ENCODE data around the gene RXRB. TPM values are rescaled to one million over a fixed set of nuclear protein-coding genes. Genes with fewer than 3 reads are reported as not detected.

Gene RXRB
- total and polyA plus RNA-seq, 2 of the 8 experiments (the other 6 are each of a cell fraction or from before 2014, with no cell fraction given): 13.0 to 18.1 TPM

DNA sequence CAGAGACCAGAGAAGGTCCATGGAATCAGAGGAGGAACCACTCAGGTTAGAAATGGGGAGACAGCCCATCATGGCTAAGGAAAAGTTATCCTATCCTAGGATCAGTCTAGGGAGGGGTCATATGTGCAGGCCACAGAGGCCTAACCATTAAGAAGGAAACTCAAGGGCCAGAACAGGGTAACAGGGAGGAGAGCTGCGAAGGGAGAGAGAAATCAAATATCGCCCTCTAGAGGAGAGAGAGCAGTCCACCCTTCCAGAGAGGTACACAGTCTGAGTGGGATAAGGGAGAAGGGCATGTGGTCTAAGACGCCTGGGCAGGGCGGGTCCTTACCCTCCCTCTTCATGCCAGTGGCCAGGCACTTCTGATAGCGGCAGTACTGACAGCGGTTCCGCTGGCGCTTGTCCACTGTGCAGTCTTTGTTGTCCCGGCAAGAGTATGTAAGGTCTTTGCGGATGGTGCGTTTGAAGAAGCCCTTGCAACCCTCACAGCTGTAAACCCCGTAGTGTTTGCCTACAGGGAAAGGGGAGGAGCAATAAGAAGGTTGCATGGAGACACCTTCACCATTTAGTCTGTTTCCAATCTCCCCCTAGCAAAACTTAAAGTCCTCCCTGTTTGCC, 2.9 kb downstream of the RXRB start (continued):
- TF ChIP-seq CHD7 (IDR thresholded peaks at IDR 0.05; ENCODE audit: insufficient replicate concordance, low read length) (no peak), JUND (IDR thresholded peaks at IDR 0.05; ENCODE audit: low read length) (no peak), PHF8 (conservative IDR thresholded peaks at IDR 0.05; ENCODE audit: low read depth, low read length) (no peak), ZNF274 (IDR thresholded peaks at IDR 0.05; ENCODE audit: borderline replicate concordance, extremely low read depth, low read length) (no peak), SIX5 (IDR thresholded peaks at IDR 0.05; ENCODE audit: low read depth, low read length) (no peak), SP2 (IDR thresholded peaks at IDR 0.05; ENCODE audit: low read length) (no peak), TEAD4 (IDR thresholded peaks at IDR 0.05; ENCODE audit: low read depth, low read length) (no peak), ASH2L (IDR thresholded peaks at IDR 0.05; ENCODE audit: low read length) (no peak), KDM1A (IDR thresholded peaks at IDR 0.05; ENCODE audit: borderline replicate concordance, low read length) (no peak), TAF1 (IDR thresholded peaks at IDR 0.05; ENCODE audit: low read depth, low read length) (no peak), TBP (IDR thresholded peaks at IDR 0.05; ENCODE audit: low read depth, low read length) (no peak), SP1 (IDR thresholded peaks at IDR 0.05; ENCODE audit: low read depth, low read length) (no peak), JUN (IDR thresholded peaks at IDR 0.05; ENCODE audit: low read depth, low read length) (no peak)

All from H1 (cell line).